Esophagus (tissue), 2 donors: ENCODE results near the gene SMARCC2. TPM values are rescaled to one million over a fixed set of nuclear protein-coding genes. Genes with fewer than 3 reads are reported as not detected.

Source experiments
- H3K27ac ChIP-seq, 2 donors: one replicate each; pipeline ENCODE4 v1.5.1; 2013; ENCODE audit warnings: low read depth in 2 of 2, mild to moderate bottlenecking in 2 of 2, inconsistent platforms in 1 of 2, low read length in 1 of 2, moderate library complexity in 1 of 2
- H3K27me3 ChIP-seq, 2 donors: one replicate each; pipeline ENCODE4 v1.6.1; 2013; ENCODE audit warnings: low read length in 2 of 2, control low read depth in 1 of 2, mild to moderate bottlenecking in 1 of 2; ENCODE audit not compliant: insufficient read depth in 2 of 2, control insufficient read depth in 1 of 2
- H3K36me3 ChIP-seq, 2 donors: one replicate each; pipeline ENCODE4 v1.6.1; 2013; ENCODE audit warnings: low read length in 1 of 2; ENCODE audit not compliant: control insufficient read depth in 2 of 2, insufficient read depth in 2 of 2
- H3K4me1 ChIP-seq, 2 donors: one replicate each; pipeline ENCODE4 v1.6.1; 2013; ENCODE audit warnings: low read length in 1 of 2; ENCODE audit not compliant: control insufficient read depth in 2 of 2, insufficient read depth in 2 of 2
- H3K4me3 ChIP-seq, 2 donors: one replicate each; pipeline ENCODE4 v1.5.1; 2013; ENCODE audit warnings: low read length in 2 of 2, mild to moderate bottlenecking in 2 of 2, low read depth in 1 of 2, moderate library complexity in 1 of 2
- H3K9me3 ChIP-seq, 2 donors: one replicate each; pipeline ENCODE4 v1.6.1; 2013; ENCODE audit warnings: mild to moderate bottlenecking in 2 of 2, low read depth in 1 of 2, low read length in 1 of 2, moderate library complexity in 1 of 2; ENCODE audit not compliant: control insufficient read depth in 2 of 2, insufficient read depth in 1 of 2
- WGBS, 2 donors: extraction: QIAGEN DNeasy Blood & Tissue Kit; methylation state at CpG; one replicate each; pipeline ENCODE4 v1.1.7; 2013; 5-methylcytosine and 5-hydroxymethylcytosine counted together
- polyA plus RNA-seq, 2 donors: library from polyadenylated mRNA; stranded (reverse); fragments of 200-250 nt; gene quantifications; one replicate each; pipeline ENCODE4 v1.2.3, GENCODE V29; 2013
- donor health status: healthy with polysubstance abuse.
- donor health status: Bipolar disorder and iron deficiency.

Gene SMARCC2
- 10 to 100 TPM; 21.4 to 31.4 TPM for polyA plus RNA-seq

- H3K9me3 ChIP-seq, result no peaks in the 10 kb centered on the region
- peaks cover 0 to 2% of the 10 kb centered on the region in 2 donors for H3K4me1 ChIP-seq
- H3K27ac ChIP-seq, result peak within 1 kb of the TSS; percentile 78 to 99
- peaks cover 2 to 6% of the 10 kb centered on the region in 2 donors for H3K36me3 ChIP-seq
- 1 to 2% methylated on average over 27 to 93 of the region's 93 CpGs for WGBS, 2 donors
- H3K27me3 ChIP-seq, result no peaks in the 10 kb centered on the region
- H3K4me3 ChIP-seq, result peak within 1 kb of the TSS; percentile 80 to 83
These were observed at the start of gene SMARCC2 for GRCh38 chr12:56189099-56189917. TSS of gene SMARCC2 (minus strand) at chr12:56189483. CDS start at chr12:56189461, 22 bp downstream.

GRCh38 chr12:56237552-56237951 lies 48.3 kb upstream of the SMARCC2 start:
- 74 to 78% methylated on average over 11 of the region's 11 CpGs for WGBS, 2 donors
- H3K27me3 ChIP-seq, result no peaks in the 10 kb centered on the region
- H3K36me3 ChIP-seq, result peaks cover 15 to 21% of the 10 kb centered on the region in 2 donors
- H3K9me3 ChIP-seq, result no peaks in the 10 kb centered on the region
- H3K27ac ChIP-seq, result no peak overlapping the region
- no peaks in the 10 kb centered on the region for H3K4me1 ChIP-seq
- no peak overlapping the region for H3K4me3 ChIP-seq

DNA sequence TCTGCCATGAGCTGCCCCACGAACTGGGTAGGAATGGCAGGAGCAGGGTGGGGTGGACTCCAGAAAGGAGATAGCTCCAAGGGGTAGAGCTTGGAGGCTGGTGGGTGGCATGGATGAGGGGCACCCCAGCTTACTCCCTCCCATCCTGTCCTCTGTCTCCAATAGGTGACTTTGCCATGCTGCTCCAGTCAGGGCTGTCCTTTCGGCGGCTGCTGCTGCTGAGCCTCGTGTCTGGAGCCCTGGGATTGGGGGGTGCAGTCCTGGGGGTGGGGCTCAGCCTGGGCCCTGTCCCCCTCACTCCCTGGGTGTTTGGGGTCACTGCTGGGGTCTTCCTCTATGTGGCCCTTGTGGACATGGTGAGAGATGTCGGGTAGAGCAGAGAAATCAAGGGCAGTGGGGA lies 47.7 kb upstream of the SMARCC2 start:
- Histone ChIP-seq H3K27ac (no peak overlapping the region), H3K27me3 (no peaks in the 10 kb centered on the region), H3K4me1 (no peaks in the 10 kb centered on the region), H3K4me3 (no peak overlapping the region), H3K36me3 (peaks cover 12 to 21% of the 10 kb centered on the region in 2 donors), H3K9me3 (no peaks in the 10 kb centered on the region)
- 63 to 67% methylated on average over 5 of the region's 5 CpGs for WGBS, 2 donors

DNA sequence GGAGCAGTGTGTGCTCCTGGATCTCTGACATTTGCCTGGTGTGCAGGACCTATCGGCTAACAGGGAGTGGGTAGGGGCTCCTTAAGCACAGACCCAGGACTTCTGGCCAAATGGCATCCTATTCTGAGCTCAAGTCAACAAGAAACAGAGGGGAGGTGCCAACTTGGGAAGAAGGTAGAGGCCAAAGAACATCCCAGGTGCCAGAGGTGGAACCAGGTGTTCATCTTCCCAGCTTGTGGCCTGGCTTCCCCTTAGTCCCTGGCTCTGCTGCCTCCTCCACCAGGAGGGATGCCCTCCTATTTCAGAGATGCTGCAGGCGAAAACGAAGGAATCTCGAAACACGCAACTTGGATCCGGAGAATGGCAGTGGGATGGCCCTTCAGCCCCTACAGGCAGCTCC lies 46.8 kb upstream of the SMARCC2 start:
- WGBS, 2 donors, result 89 to 94% methylated on average over 6 of the region's 6 CpGs
- H3K36me3 ChIP-seq, result peaks cover 7 to 15% of the 10 kb centered on the region in 2 donors
- H3K27ac ChIP-seq, result no peak overlapping the region
- H3K9me3 ChIP-seq, result no peaks in the 10 kb centered on the region
- H3K27me3 ChIP-seq, result no peaks in the 10 kb centered on the region
- no peaks in the 10 kb centered on the region for H3K4me1 ChIP-seq
- H3K4me3 ChIP-seq, result no peak overlapping the region

DNA sequence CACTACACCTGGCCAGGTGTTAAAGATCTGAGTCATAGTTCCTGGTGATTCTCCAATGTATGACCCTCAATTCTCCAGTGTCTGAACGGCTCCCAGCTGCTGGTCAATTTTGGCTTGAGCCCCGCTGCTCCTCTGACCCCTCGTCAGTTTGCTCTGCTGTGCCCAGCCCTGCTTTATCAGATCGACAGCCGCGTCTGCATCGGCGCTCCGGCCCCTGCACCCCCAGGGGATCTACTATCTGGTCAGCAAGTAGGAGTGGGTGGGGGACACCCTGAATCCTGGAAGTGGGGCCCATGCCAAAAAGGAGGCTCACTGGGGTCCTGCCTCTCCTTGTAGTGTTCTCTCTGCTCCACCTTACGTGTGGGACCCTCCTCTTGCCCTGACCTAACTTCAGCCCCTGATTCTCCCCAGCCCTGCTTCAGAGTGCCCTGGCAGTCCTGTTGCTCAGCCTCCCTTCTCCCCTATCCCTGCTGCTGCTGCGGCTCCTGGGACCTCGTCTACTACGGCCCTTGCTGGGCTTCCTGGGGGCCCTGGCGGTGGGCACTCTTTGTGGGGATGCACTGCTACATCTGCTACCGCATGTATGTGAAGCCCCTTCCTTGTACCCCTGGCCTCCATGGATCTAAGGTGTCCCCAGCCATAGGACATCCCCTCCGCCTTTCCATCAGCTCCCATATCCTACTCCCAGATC lies 45.6 kb upstream of the SMARCC2 start:
- H3K27me3 ChIP-seq, result no peaks in the 10 kb centered on the region
- peaks cover 7 to 10% of the 10 kb centered on the region in 2 donors for H3K36me3 ChIP-seq
- H3K9me3 ChIP-seq, result no peaks in the 10 kb centered on the region
- H3K4me3 ChIP-seq, result no peak overlapping the region
- 67 to 77% methylated on average over 16 of the region's 16 CpGs for WGBS, 2 donors
- H3K27ac ChIP-seq, result no peak overlapping the region
- no peaks in the 10 kb centered on the region for H3K4me1 ChIP-seq

GRCh38 chr12:56231184-56231582 lies 41.9 kb upstream of the SMARCC2 start:
- 80 to 87% methylated on average over 11 of the region's 11 CpGs for WGBS, 2 donors
- H3K36me3 ChIP-seq, result peaks cover 0 to 4% of the 10 kb centered on the region in 2 donors
- H3K4me3 ChIP-seq, result no peak overlapping the region
- H3K4me1 ChIP-seq, result no peaks in the 10 kb centered on the region
- no peaks in the 10 kb centered on the region for H3K27me3 ChIP-seq
- no peak overlapping the region for H3K27ac ChIP-seq
- H3K9me3 ChIP-seq, result no peaks in the 10 kb centered on the region

DNA sequence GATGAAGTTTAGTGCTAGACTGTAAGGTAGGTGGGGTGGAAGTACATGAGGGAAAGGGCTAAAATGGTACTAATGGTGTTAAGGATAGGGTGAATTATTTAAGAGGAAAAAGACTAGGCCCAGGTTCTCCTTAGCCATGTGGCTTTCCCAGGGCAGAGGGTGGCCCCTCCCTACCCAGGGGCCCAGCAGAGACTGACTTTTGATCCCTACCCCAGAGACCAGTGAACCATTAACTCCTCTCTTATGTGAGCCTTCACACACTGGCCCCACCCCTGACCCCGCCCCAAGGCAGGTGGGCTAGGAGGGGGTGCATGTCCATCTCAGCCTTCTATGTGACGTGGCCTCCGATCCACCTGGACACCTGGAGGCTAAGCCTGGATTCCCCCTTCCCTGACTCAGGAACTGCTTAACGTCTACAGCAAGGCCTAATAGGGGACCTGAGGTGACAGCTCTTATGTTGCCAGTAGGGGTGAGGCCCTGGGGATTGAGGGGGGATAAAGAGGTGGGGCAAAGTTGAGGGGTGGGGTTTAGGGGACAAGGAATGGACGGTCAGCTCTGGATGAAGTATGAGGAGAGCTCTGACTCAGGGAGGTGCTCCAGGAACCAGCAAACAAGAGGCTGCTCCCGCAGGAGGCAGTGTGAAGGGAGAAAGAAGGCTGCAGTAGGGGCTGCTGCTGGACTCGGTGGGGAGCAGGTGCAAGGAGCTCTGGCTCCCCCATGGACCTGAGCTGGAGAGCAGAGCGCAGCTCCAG lies 41.3 kb upstream of the SMARCC2 start:
- Histone ChIP-seq H3K4me3 (no peak overlapping the region), H3K27ac (no peak overlapping the region), H3K9me3 (no peaks in the 10 kb centered on the region), H3K36me3 (peaks cover 0 to 5% of the 10 kb centered on the region in 2 donors), H3K4me1 (no peaks in the 10 kb centered on the region), H3K27me3 (no peaks in the 10 kb centered on the region)
- 49 to 73% methylated on average over 8 of the region's 8 CpGs for WGBS, 2 donors

DNA sequence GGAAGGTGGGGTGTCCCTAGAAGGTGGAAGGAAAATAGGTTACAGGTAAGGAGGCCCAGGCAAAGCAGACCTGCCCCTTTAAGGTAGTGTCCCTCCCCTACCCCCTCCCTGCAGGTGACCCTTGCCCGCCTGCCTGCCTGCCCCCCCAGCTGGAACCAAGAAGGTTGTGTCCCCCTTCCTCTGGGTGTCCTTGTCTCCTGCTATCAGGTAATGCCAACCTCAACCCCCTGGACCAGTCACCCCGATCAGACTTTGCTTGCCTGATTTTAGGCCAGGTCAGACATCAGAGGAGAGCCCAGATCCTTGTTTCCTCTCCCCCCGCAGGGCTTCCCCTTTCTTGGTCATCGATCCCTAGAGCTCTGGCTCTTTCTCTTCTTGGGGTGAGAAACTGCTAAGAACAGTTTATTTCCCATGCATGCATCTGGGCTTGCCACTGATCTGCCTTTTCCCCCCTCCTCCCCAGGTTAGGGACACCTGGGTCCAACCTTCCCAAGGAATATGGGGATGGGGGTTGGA lies 40.7 kb upstream of the SMARCC2 start, which contains the start of gene SLC39A5:
SLC39A5 (plus strand) TSS at position 136 of the 516 bp plus-strand sequence. CDS start 1,224 bp downstream, outside the sequence.
- Histone ChIP-seq H3K27ac (no peak within 1 kb of the TSS), H3K36me3 (peaks cover 0 to 5% of the 10 kb centered on the region in 2 donors), H3K9me3 (no peaks in the 10 kb centered on the region), H3K4me3 (no peak within 1 kb of the TSS), H3K4me1 (no peaks in the 10 kb centered on the region), H3K27me3 (no peaks in the 10 kb centered on the region)
- WGBS, 2 donors, result 59 to 77% methylated on average over 4 of the region's 4 CpGs

DNA sequence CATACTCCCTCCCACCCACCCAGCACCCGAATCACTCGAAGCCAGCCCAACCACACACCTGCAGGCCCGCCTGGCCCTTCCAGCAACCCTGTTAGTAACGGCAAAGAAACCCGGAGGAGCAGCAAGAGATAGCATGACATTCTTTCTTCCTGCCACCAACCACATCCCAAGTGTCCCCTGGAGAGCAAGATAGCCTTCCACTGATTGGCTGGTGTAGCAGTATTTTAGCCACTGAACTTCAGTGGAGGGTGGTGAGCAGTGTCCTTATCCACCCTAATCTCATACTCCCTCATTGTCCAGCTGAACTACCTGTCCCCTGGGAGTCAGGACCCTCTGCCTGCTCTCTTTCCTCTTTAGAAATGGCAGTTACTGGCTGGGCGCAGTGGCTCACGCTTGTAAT lies 39.8 kb upstream of the SMARCC2 start:
- no peak overlapping the region for H3K27ac ChIP-seq

More for the DNA sequence above, 39.8 kb upstream of the SMARCC2 start:
- H3K4me1 ChIP-seq, result peaks cover 0 to 3% of the 10 kb centered on the region in 2 donors
- 88% methylated on average over 7 of the region's 7 CpGs for WGBS, 2 donors
- H3K27me3 ChIP-seq, result no peaks in the 10 kb centered on the region
- H3K4me3 ChIP-seq, result no peak overlapping the region
- peaks cover 0 to 5% of the 10 kb centered on the region in 2 donors for H3K36me3 ChIP-seq
- no peaks in the 10 kb centered on the region for H3K9me3 ChIP-seq
